Hepatocyte (in vitro differentiated cells): ENCODE results near the gene FA2H. TPM values are rescaled to one million over a fixed set of nuclear protein-coding genes. Genes with fewer than 3 reads are reported as not detected.

Source experiments
- DNase-seq: peaks from one replicate; pipeline ENCODE4 v3.0.0-alpha.2; 2016; ENCODE audit warnings: low spot score
- H2AFZ ChIP-seq: fragments of 200-600 bp; sonication (generic); 2 replicates; pipeline ENCODE4 v1.6.0; 2016; ENCODE audit warnings: antibody characterized with exemption, mild to moderate bottlenecking
- H3K27ac ChIP-seq: fragments of 200-600 bp; sonication (generic); 2 replicates; pipeline ENCODE4 v1.5.1; 2016; ENCODE audit warnings: mild to moderate bottlenecking
- H3K27me3 ChIP-seq: fragments of 200-600 bp; sonication (generic); 2 replicates; pipeline ENCODE4 v1.6.1; 2016
- H3K36me3 ChIP-seq: fragments of 200-600 bp; sonication (generic); replicated peaks from 2 replicates; pipeline ENCODE4 v1.5.1; 2016; ENCODE audit warnings: low read depth; ENCODE audit not compliant: insufficient read depth
- H3K4me1 ChIP-seq: fragments of 200-600 bp; sonication (generic); 2 replicates; pipeline ENCODE4 v1.5.1; 2016; ENCODE audit warnings: mild to moderate bottlenecking, moderate library complexity; ENCODE audit not compliant: insufficient read depth
- H3K4me2 ChIP-seq: fragments of 200-600 bp; sonication (generic); 2 replicates; pipeline ENCODE4 v1.6.0; 2016
- H3K4me3 ChIP-seq: fragments of 200-600 bp; sonication (generic); 2 replicates; pipeline ENCODE4 v1.5.1; 2016; ENCODE audit warnings: mild to moderate bottlenecking
- H3K79me2 ChIP-seq: fragments of 200-600 bp; sonication (generic); 2 replicates; pipeline ENCODE4 v1.6.0; 2017; ENCODE audit warnings: mild to moderate bottlenecking
- H3K9me2 ChIP-seq: fragments of 200-600 bp; sonication (generic); replicated peaks from 2 replicates; pipeline ENCODE4 v1.6.0; 2017; ENCODE audit warnings: mild to moderate bottlenecking; ENCODE audit not compliant: insufficient read depth
- H3K9me3 ChIP-seq: fragments of 200-600 bp; sonication (generic); 2 replicates; pipeline ENCODE4 v1.5.1; 2016; ENCODE audit warnings: low read depth, mild to moderate bottlenecking
- H4K20me1 ChIP-seq: fragments of 200-600 bp; sonication (generic); 2 replicates; pipeline ENCODE4 v1.6.0; 2016; ENCODE audit warnings: mild to moderate bottlenecking; ENCODE audit not compliant: insufficient read depth, poor library complexity, severe bottlenecking
- EZH2 ChIP-seq: fragments of 200-600 bp; sonication (generic); IDR thresholded peaks from 2 replicates; pipeline ENCODE4 v1.6.1; 2016; ENCODE audit warnings: antibody characterized with exemption, mild to moderate bottlenecking, borderline replicate concordance
- EZH2phosphoT487 ChIP-seq: fragments of 200-600 bp; sonication (generic); IDR thresholded peaks from one replicate; pipeline ENCODE4 v1.6.1; 2018; ENCODE audit warnings: antibody characterized with exemption, mild to moderate bottlenecking, low read depth, moderate library complexity; ENCODE audit not compliant: unreplicated experiment, severe bottlenecking
- WGBS: methylation state at CpG from one replicate; pipeline ENCODE4 v1.1.6; 2016; ENCODE audit warnings: low lambda C conversion rate; ENCODE audit errors: missing lambda C conversion rate; 5-methylcytosine and 5-hydroxymethylcytosine counted together
- polyA plus RNA-seq: library from polyadenylated mRNA; unstranded; fragments of >200 nt; fragmentation: Nextera tagmentation; extraction: Ambion mirVana; gene quantifications from 2 replicates; pipeline ENCODE4 v1.2.1, GENCODE V29; 2016
- total RNA-seq: library from RNA; depleted of rRNA; stranded (reverse); fragments of >200 nt; gene quantifications from 2 replicates; pipeline ENCODE4 v1.2.3, GENCODE V29; 2014
- TF ChIP-seq, protein P1 (sequence below): fragments of 200-600 bp; sonication (generic); IDR thresholded peaks from 2 replicates; pipeline ENCODE4 v1.5.1; 2016; ENCODE audit warnings: antibody characterized with exemption, mild to moderate bottlenecking; ENCODE audit not compliant: poor library complexity

FA2H gene
- total and polyA plus RNA-seq, 2 experiments from 2014 or later, result 2.1 to 7.8 TPM

DNA sequence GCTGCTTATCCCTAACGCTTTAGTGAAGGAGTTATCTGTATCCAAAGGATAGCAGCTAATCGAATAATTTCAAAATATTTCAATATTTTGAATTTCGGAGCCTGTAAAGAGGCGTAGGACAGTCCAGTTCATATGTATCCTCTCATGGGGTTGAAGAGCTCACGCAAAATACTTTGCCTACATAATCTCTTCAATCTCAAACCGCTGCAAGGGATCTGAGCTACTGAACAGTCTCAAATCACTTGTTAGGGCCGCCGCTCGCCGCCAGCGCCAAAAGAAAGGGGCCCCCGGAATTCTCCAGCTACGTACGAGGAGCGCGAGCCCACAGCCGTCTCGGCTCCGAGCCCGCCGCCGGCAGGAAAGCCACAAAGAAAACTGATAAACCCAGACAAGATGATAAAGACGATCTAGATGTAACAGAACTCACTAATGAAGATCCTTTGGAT, 107.3 kb downstream of the FA2H start:
- Histone ChIP-seq H3K27me3 (no peaks in the 10 kb centered on the region), H3K9me3 (no peaks in the 10 kb centered on the region), H4K20me1 (peaks cover 3% of the 10 kb centered on the region), H3K4me1 (no peaks in the 10 kb centered on the region), H3K4me3 (peak overlapping the region; percentile 53), H3K9me2 (no peaks in the 10 kb centered on the region), H3K4me2 (peak overlapping the region; percentile 78), H2AFZ (peak overlapping the region; percentile 89), H3K79me2 (peaks cover 39% of the 10 kb centered on the region), H3K36me3 (no peaks in the 10 kb centered on the region), H3K27ac (peak overlapping the region; percentile 63)
- TF ChIP-seq EZH2, result no peak
- TF ChIP-seq EZH2phosphoT487, result no peak
- WGBS, result under 1% methylated on average over 23 of the region's 23 CpGs
- DNase-seq, result peak; percentile 55

- Histone ChIP-seq H3K4me1 (no peaks in the 10 kb centered on the region), H3K36me3 (no peaks in the 10 kb centered on the region), H4K20me1 (peaks cover 3% of the 10 kb centered on the region), H3K9me3 (no peaks in the 10 kb centered on the region), H3K4me2 (peak within 1 kb of the TSS; percentile 90), H3K4me3 (peak within 1 kb of the TSS; percentile 74), H3K27me3 (no peaks in the 10 kb centered on the region), H3K27ac (peak within 1 kb of the TSS; percentile 63), H3K79me2 (peaks cover 46% of the 10 kb centered on the region), H3K9me2 (no peaks in the 10 kb centered on the region), H2AFZ (peak within 1 kb of the TSS; percentile 89)
- peak; percentile 98 for DNase-seq
- TF ChIP-seq EZH2, result no peak
- TF ChIP-seq, protein P1, sequence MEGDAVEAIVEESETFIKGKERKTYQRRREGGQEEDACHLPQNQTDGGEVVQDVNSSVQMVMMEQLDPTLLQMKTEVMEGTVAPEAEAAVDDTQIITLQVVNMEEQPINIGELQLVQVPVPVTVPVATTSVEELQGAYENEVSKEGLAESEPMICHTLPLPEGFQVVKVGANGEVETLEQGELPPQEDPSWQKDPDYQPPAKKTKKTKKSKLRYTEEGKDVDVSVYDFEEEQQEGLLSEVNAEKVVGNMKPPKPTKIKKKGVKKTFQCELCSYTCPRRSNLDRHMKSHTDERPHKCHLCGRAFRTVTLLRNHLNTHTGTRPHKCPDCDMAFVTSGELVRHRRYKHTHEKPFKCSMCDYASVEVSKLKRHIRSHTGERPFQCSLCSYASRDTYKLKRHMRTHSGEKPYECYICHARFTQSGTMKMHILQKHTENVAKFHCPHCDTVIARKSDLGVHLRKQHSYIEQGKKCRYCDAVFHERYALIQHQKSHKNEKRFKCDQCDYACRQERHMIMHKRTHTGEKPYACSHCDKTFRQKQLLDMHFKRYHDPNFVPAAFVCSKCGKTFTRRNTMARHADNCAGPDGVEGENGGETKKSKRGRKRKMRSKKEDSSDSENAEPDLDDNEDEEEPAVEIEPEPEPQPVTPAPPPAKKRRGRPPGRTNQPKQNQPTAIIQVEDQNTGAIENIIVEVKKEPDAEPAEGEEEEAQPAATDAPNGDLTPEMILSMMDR, result no peak
- TF ChIP-seq EZH2phosphoT487, result no peak
- WGBS, result under 1% methylated on average over 61 of the region's 63 CpGs
Measured at GRCh38 chr16:74666425-74667254, 108.0 kb downstream of the FA2H start, which contains the start of gene RFWD3. Gene RFWD3, minus strand, starts transcription at chr16:74666877. Its CDS starts 5,428 bp downstream, at chr16:74661449.

DNA sequence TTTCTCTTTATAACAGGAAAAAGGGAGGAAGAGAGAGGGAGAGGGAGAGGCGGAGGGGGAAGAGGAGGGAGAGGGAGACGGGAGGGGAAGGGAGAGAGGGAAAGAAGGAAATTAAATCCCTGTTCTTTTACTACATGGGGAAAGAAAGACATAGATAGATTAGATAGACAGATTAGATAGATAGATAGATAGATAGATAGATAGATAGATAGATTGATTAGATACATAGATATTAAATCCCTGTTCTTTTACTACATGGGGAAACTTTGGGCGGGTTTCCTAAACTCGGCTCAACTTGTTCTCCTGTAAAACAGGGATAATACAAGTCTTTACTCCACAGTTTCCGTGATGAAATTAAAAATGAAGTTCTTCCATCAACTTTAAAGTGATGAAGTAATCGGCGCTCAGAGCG, 108.6 kb downstream of the FA2H start:
- Histone ChIP-seq H3K27me3 (no peaks in the 10 kb centered on the region), H4K20me1 (peaks cover 3% of the 10 kb centered on the region), H3K9me2 (no peaks in the 10 kb centered on the region), H3K4me3 (peak overlapping the region; percentile 74), H3K9me3 (no peaks in the 10 kb centered on the region), H3K79me2 (peaks cover 47% of the 10 kb centered on the region), H3K27ac (peak overlapping the region; percentile 61), H2AFZ (peak overlapping the region; percentile 55), H3K36me3 (no peaks in the 10 kb centered on the region), H3K4me1 (no peaks in the 10 kb centered on the region), H3K4me2 (peak overlapping the region; percentile 90)
- TF ChIP-seq, protein P1, result no peak
- TF ChIP-seq EZH2phosphoT487 (no peak), EZH2 (no peak)
- WGBS, result 12% methylated on average over 7 of the region's 8 CpGs
- no peak for DNase-seq

Other genes starting within 250 kb of the FA2H start
- gene GLG1, start 167.7 kb downstream of the FA2H start, total RNA-seq, result 131 and 142 TPM in 2 replicates
- 146 and 148 TPM in 2 replicates for gene GLG1, start 167.7 kb downstream of the FA2H start, polyA plus RNA-seq
- 10.0 and 12.9 TPM in 2 replicates for gene RFWD3, start 107.9 kb downstream of the FA2H start, total RNA-seq
- gene RFWD3, start 107.9 kb downstream of the FA2H start, polyA plus RNA-seq, result 7.3 and 12.8 TPM in 2 replicates
- 3.3 and 5.6 TPM in 2 replicates for gene MLKL, start 74.0 kb downstream of the FA2H start, total RNA-seq
- 0.97 and 2.8 TPM in 2 replicates for gene MLKL, start 74.0 kb downstream of the FA2H start, polyA plus RNA-seq
- gene WDR59, start 210.3 kb upstream of the FA2H start, total RNA-seq, result 35.7 and 41.9 TPM in 2 replicates
- gene WDR59, start 210.3 kb upstream of the FA2H start, polyA plus RNA-seq, result 32.8 and 39.3 TPM in 2 replicates
- 23.0 and 26.0 TPM in 2 replicates for gene ZNRF1, start 224.2 kb upstream of the FA2H start, total RNA-seq
- gene ZNRF1, start 224.2 kb upstream of the FA2H start, polyA plus RNA-seq, result 46.5 and 47.8 TPM in 2 replicates